ENCODE data around the gene CENPO. TPM values are rescaled to one million over a fixed set of nuclear protein-coding genes. Genes with fewer than 3 reads are reported as not detected.

CENPO gene
- total RNA-seq, 1 donor from 2014 or later, result 1.6 TPM

DNA sequence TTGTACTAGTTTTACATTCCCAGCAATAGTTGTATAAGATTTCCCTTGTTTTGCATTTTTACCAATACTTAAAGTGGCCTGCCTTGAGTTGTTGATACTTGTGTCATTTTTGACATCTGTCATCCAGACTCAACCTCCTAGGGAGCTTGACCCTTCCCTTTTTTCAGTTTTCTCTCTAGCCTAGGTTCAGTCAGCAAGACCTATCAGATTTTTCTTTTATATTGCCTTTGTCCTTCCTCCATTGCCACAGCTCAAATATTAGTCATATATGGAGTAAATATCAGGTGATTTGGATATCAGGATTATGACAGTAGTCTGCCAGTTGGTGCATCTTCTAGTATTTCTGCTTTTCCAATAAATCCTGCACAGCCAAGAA, 13.4 kb downstream of the CENPO start:
- TF ChIP-seq, protein P1, sequence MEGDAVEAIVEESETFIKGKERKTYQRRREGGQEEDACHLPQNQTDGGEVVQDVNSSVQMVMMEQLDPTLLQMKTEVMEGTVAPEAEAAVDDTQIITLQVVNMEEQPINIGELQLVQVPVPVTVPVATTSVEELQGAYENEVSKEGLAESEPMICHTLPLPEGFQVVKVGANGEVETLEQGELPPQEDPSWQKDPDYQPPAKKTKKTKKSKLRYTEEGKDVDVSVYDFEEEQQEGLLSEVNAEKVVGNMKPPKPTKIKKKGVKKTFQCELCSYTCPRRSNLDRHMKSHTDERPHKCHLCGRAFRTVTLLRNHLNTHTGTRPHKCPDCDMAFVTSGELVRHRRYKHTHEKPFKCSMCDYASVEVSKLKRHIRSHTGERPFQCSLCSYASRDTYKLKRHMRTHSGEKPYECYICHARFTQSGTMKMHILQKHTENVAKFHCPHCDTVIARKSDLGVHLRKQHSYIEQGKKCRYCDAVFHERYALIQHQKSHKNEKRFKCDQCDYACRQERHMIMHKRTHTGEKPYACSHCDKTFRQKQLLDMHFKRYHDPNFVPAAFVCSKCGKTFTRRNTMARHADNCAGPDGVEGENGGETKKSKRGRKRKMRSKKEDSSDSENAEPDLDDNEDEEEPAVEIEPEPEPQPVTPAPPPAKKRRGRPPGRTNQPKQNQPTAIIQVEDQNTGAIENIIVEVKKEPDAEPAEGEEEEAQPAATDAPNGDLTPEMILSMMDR (IDR thresholded peaks at IDR 0.05; ENCODE audit: insufficient read depth, low read length, severe bottlenecking), result no peak
- peak; percentile 40 for DNase-seq (ENCODE audit: low read depth)
- no peaks in the 10 kb centered on the region for H3K27me3 ChIP-seq (ENCODE audit: control insufficient read depth, insufficient read depth, low read length)
- no peak overlapping the region for H3K4me3 ChIP-seq (ENCODE audit: low read depth, low read length)
- no peak for FAIRE-seq
- H3K36me3 ChIP-seq (ENCODE audit: control insufficient read depth, insufficient read depth, low read length), result no peaks in the 10 kb centered on the region

GRCh38 chr2:24809316-24810007, 16.2 kb downstream of the CENPO start:
- Histone ChIP-seq H3K27me3 (ENCODE audit: control insufficient read depth, insufficient read depth, low read length) (no peaks in the 10 kb centered on the region), H3K36me3 (ENCODE audit: control insufficient read depth, insufficient read depth, low read length) (no peaks in the 10 kb centered on the region), H3K4me3 (ENCODE audit: low read depth, low read length) (no peak overlapping the region)
- no peak for DNase-seq (ENCODE audit: low read depth)
- TF ChIP-seq, protein P1 (IDR thresholded peaks at IDR 0.05; ENCODE audit: insufficient read depth, low read length, severe bottlenecking), result no peak
- FAIRE-seq, result no peak

GRCh38 chr2:24813691-24814137, 20.5 kb downstream of the CENPO start:
- Histone ChIP-seq H3K27me3 (ENCODE audit: control insufficient read depth, insufficient read depth, low read length) (no peaks in the 10 kb centered on the region), H3K4me3 (ENCODE audit: low read depth, low read length) (no peak overlapping the region), H3K36me3 (ENCODE audit: control insufficient read depth, insufficient read depth, low read length) (peaks cover under 1% of the 10 kb centered on the region)
- DNase-seq (ENCODE audit: low read depth), result no peak
- FAIRE-seq, result no peak
- TF ChIP-seq, protein P1 (IDR thresholded peaks at IDR 0.05; ENCODE audit: insufficient read depth, low read length, severe bottlenecking), result no peak

GRCh38 chr2:24814516-24814915, 21.3 kb downstream of the CENPO start:
- Histone ChIP-seq H3K36me3 (ENCODE audit: control insufficient read depth, insufficient read depth, low read length) (peaks cover 4% of the 10 kb centered on the region), H3K4me3 (ENCODE audit: low read depth, low read length) (no peak overlapping the region), H3K27me3 (ENCODE audit: control insufficient read depth, insufficient read depth, low read length) (no peaks in the 10 kb centered on the region)
- no peak for FAIRE-seq
- TF ChIP-seq, protein P1 (IDR thresholded peaks at IDR 0.05; ENCODE audit: insufficient read depth, low read length, severe bottlenecking), result no peak
- no peak for DNase-seq (ENCODE audit: low read depth)

DNA sequence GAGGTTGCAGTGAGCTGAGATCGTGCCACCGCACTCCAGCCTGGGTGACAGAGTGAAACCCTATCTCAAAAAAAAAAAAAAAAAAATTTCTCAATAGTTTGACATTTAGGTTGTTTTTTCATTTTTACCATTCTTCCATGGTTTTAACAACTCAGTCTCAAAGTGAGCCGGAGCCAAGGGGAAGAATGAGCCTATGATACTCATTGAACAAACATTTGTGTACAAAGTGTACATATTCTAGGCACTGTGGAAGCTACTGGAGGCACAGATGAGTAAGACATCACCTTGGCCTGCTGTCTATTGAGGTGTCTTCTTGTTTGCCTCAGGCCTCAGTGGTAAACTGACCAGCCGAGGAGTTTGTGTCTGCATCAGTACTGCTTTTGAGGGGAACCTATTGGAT, 21.9 kb downstream of the CENPO start:
- H3K36me3 ChIP-seq (ENCODE audit: control insufficient read depth, insufficient read depth, low read length), result peaks cover 8% of the 10 kb centered on the region
- DNase-seq (ENCODE audit: low read depth) (no peak), FAIRE-seq (no peak)
- TF ChIP-seq, protein P1 (IDR thresholded peaks at IDR 0.05; ENCODE audit: insufficient read depth, low read length, severe bottlenecking), result no peak
- H3K4me3 ChIP-seq (ENCODE audit: low read depth, low read length), result no peak overlapping the region
- H3K27me3 ChIP-seq (ENCODE audit: control insufficient read depth, insufficient read depth, low read length), result no peaks in the 10 kb centered on the region

GRCh38 chr2:24816404-24816803, 23.2 kb downstream of the CENPO start:
- TF ChIP-seq, protein P1 (IDR thresholded peaks at IDR 0.05; ENCODE audit: insufficient read depth, low read length, severe bottlenecking), result no peak
- peaks cover 17% of the 10 kb centered on the region for H3K36me3 ChIP-seq (ENCODE audit: control insufficient read depth, insufficient read depth, low read length)

More at GRCh38 chr2:24816404-24816803, 23.2 kb downstream of the CENPO start:
- Histone ChIP-seq H3K4me3 (ENCODE audit: low read depth, low read length) (no peak overlapping the region), H3K27me3 (ENCODE audit: control insufficient read depth, insufficient read depth, low read length) (no peaks in the 10 kb centered on the region)
- no peak for DNase-seq (ENCODE audit: low read depth)
- no peak for FAIRE-seq
